ENCODE measurements around the gene NRXN3.
A peak's percentile ranks its signal among the peaks of the same experiment; 100 is the strongest.

NRXN3 gene

DNA sequence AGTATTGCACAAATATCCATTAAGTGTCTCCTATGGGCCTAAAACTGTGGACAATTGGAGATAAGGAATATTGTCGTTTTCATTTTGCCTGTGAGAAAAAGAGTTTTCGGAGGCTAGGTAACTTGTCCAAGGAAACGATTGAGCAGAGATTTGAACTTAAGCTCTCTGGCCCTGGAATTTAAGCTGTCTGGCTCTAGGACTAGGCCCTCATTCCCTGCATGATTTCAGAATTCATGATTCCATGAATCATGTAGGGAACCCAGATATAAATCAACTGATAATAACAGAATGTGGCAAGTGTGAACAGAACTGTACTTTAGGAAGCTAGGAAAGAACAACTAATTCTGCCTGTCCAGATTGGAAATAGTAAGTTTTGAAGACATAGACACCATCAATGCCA is 1100.2 kb downstream of the NRXN3 start:
- no peak overlapping the region for H3K4me3 ChIP-seq (ENCODE audit: low read depth, low read length)
- ChIA-PET POLR2A (no interaction called here), CTCF (no interaction called here)
- DNase-seq (ENCODE audit: low read depth, low spot score), result no peak
- TF ChIP-seq, protein P1, sequence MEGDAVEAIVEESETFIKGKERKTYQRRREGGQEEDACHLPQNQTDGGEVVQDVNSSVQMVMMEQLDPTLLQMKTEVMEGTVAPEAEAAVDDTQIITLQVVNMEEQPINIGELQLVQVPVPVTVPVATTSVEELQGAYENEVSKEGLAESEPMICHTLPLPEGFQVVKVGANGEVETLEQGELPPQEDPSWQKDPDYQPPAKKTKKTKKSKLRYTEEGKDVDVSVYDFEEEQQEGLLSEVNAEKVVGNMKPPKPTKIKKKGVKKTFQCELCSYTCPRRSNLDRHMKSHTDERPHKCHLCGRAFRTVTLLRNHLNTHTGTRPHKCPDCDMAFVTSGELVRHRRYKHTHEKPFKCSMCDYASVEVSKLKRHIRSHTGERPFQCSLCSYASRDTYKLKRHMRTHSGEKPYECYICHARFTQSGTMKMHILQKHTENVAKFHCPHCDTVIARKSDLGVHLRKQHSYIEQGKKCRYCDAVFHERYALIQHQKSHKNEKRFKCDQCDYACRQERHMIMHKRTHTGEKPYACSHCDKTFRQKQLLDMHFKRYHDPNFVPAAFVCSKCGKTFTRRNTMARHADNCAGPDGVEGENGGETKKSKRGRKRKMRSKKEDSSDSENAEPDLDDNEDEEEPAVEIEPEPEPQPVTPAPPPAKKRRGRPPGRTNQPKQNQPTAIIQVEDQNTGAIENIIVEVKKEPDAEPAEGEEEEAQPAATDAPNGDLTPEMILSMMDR (IDR thresholded peaks at IDR 0.05; ENCODE audit: insufficient read depth, low read length, missing control alignments), result no peak

DNA sequence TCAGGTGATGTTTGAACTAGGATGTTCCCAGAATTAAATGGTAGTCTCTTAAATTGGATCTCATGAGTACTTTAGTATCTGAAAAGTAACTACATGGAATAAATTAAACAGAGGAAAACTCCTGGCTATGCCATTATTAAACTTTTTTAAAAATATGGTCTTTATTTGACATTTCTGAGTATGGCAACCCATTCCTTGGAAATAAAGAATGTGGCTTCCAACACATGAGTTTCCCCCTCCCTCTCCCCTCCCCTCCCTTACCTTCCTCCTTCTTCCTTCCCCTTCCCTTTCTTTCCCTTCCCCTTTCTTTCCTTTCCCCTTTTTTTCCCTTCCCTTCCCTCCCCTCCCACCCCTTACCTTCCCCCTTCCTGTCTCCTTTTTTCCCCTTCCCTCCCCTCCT is 1100.9 kb downstream of the NRXN3 start:
- no peak for DNase-seq (ENCODE audit: low read depth, low spot score)
- ChIA-PET CTCF (no interaction called here), POLR2A (no interaction called here)
- TF ChIP-seq, protein P1 (IDR thresholded peaks at IDR 0.05; ENCODE audit: insufficient read depth, low read length, missing control alignments), result no peak
- no peak overlapping the region for H3K4me3 ChIP-seq (ENCODE audit: low read depth, low read length)

DNA sequence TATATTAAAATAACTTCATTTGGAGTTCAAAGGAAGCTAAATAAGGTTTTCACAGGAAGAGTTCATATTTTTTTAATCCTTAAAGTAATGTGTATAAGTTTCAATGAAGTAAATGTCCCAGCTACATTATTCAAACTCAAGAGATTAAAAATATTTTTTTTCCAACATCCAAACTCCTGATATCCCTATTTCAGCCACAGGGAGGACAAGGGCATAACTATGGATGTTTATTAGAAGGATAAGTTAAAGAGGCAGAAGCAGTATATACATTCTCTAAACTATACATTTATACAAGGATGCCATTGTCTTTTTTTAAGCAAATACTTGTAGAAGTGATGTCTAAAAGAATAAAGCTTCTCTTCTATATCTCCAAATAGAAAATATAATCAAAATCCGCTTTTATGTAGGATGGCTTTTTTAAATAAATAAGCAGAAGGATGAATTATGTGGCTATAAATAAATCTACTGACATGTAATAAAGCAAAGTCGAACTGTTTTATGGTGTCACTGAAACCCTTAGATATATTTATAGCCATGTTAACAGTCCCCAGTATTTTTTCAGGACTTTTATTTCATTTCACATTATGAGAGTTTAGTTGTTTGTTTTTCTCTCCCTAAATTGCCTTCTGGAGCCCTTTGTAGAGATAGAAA is 1104.6 kb downstream of the NRXN3 start:
- TF ChIP-seq, protein P1 (IDR thresholded peaks at IDR 0.05; ENCODE audit: insufficient read depth, low read length, missing control alignments), result peak; percentile 32
- ChIA-PET POLR2A (no interaction called here), CTCF (interaction anchor here (0.7 to 2.1 kb wide), 5 partner anchors 20 to 341 kb away, joined by 3 to 6 read pairs (median 3); no protein-coding TSS in a partner anchor)
- no peak overlapping the region for H3K4me3 ChIP-seq (ENCODE audit: low read depth, low read length)
- DNase-seq (ENCODE audit: low read depth, low spot score), result no peak

DNA sequence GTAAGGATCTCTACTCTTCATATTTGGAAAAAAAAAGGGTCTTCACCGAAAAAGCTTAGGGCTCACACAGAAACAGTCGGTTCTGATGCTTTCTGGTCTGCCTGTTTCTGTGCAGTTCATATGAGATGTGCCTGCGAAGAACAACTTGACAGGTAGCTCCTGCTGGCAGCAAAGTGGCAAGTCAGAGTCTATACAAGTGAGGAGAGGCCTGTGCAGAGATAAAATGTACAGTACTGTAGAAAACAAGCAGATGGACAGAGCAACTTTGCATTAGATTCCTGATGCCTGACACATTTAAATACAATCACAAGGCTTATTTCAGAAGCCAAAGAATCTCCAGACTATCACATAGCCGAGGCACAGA is 1105.1 kb downstream of the NRXN3 start:
- POLR2A ChIA-PET, result no interaction called here
- DNase-seq (ENCODE audit: low read depth, low spot score), result no peak
- TF ChIP-seq, protein P1 (IDR thresholded peaks at IDR 0.05; ENCODE audit: insufficient read depth, low read length, missing control alignments), result no peak
- CTCF ChIA-PET, result interaction anchor here (0.7 to 2.1 kb wide), 5 partner anchors 20 to 341 kb away, joined by 3 to 6 read pairs (median 3); no protein-coding TSS in a partner anchor
- no peak overlapping the region for H3K4me3 ChIP-seq (ENCODE audit: low read depth, low read length)

DNA sequence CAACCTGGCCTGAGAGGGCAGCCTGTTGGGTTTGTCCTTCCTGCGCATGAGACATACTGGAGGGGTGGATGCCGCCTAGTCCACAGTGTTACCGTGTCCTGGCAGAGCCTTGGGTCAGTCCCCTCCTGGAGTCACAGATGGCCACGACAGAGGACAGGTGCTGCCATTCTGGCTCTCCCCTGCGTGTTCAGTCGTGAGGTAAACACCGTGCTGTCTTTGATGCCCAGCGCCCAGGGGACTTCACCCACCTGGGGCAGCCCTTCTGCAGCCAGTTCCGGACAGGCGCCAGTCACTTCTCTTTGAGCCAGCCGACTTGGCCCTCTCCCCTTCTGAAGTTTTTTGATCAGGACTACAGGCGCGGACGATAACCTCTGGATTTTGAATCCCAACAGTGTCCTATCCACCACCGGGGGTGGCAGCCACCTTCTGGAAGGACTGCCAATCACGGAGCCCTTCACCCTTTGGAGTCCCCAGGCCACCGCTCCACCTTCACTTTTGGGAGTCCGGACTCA is 1108.2 kb downstream of the NRXN3 start:
- TF ChIP-seq, protein P1 (IDR thresholded peaks at IDR 0.05; ENCODE audit: insufficient read depth, low read length, missing control alignments), result no peak
- CTCF ChIA-PET, result interaction anchor here (0.9 kb wide), 1 partner anchor 265 kb away, joined by 4 read pairs; no protein-coding TSS in a partner anchor
- H3K4me3 ChIP-seq (ENCODE audit: low read depth, low read length), result peak overlapping the region; percentile 77
- no peak for DNase-seq (ENCODE audit: low read depth, low spot score)
- POLR2A ChIA-PET, result no interaction called here

DNA sequence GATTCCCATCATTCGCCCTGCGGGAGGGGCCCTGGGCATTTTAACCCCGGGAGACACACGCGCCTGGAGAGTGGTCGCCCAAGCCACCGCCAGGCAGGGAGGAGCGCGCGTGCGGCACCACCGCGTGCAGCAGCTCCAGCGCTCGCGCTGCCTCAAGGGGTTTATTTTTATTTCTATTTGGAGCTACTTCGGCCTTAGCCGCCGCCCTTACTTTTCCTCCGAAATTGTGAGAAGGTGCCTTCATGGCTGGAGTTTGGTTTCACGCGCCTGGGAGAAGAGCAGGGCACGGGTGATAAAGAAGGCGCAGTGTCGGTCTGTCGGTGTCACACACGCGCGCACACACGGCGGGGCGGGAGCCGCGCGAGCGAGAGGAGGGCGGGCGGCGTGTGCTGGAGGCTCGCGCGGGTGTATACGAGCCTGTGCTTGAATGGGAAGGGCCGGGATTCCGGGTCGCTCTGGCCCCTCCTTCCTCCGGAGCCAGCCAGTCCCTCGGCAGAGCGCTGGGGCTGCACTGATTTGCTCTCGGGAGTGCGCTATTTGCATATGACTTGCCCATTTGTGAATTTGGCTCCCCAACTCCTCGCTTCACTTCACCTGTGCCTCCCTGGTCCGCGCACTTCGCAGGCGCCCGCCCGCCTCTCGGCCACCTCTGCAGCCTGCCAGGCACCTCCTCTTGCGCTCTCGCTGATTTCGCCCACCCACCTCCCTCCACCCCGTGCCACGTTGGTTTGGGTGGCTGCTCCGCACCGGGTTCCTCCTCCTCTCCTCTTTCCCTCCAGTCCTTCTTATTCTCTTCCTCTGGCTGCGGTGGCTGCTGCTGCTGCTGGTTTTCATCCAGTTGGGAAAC is 1108.8 kb downstream of the NRXN3 start:
- TF ChIP-seq, protein P1 (IDR thresholded peaks at IDR 0.05; ENCODE audit: insufficient read depth, low read length, missing control alignments), result no peak
- ChIA-PET CTCF (no interaction called here), POLR2A (no interaction called here)
- DNase-seq (ENCODE audit: low read depth, low spot score), result peak; percentile 54
- H3K4me3 ChIP-seq (ENCODE audit: low read depth, low read length), result peak overlapping the region; percentile 77
